ENCODE measurements around the gene SBNO2.

The SBNO2 gene

DNA sequence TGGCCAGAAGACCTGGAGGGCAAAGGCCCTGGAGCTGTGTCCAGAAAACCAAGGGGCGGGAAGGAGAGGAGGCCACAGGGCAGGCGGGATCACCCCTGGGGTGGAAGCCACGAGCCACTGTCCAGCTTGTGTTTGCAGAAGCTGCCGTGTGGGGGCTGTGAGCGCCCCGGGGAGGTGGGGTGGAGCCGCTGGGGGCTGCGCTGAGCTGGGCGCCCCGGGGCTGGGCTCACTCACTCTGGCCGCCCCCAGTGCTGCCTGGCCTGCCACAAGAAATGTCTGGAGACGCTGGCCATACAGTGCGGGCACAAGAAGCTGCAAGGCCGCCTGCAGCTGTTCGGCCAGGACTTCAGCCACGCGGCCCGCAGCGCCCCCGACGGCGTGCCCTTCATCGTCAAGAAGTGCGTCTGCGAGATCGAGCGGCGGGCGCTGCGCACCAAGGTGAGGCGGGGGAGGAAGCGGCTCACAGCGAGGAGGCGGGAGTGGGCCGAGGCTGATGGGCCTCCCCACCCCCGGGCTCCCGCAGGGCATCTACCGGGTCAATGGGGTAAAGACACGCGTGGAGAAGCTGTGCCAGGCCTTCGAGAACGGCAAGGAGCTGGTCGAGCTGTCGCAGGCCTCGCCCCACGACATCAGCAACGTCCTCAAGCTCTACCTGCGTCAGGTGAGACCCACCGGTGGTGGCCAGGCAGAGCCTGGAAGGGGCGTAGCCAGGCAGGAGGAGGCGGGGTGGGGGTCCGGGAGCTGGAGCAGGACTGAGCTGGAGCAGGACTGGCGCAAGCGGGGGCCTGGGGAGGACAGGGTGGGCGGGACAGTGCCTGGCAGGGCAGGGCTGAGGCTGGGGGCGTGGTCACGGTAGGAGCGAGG lies 92.5 kb downstream of the SBNO2 start:
- TF ChIP-seq, protein P1, sequence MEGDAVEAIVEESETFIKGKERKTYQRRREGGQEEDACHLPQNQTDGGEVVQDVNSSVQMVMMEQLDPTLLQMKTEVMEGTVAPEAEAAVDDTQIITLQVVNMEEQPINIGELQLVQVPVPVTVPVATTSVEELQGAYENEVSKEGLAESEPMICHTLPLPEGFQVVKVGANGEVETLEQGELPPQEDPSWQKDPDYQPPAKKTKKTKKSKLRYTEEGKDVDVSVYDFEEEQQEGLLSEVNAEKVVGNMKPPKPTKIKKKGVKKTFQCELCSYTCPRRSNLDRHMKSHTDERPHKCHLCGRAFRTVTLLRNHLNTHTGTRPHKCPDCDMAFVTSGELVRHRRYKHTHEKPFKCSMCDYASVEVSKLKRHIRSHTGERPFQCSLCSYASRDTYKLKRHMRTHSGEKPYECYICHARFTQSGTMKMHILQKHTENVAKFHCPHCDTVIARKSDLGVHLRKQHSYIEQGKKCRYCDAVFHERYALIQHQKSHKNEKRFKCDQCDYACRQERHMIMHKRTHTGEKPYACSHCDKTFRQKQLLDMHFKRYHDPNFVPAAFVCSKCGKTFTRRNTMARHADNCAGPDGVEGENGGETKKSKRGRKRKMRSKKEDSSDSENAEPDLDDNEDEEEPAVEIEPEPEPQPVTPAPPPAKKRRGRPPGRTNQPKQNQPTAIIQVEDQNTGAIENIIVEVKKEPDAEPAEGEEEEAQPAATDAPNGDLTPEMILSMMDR (IDR thresholded peaks at IDR 0.05; ENCODE audit: extremely low read depth, missing control alignments): no peak
- no peak for DNase-seq (ENCODE audit: low spot score)

DNA sequence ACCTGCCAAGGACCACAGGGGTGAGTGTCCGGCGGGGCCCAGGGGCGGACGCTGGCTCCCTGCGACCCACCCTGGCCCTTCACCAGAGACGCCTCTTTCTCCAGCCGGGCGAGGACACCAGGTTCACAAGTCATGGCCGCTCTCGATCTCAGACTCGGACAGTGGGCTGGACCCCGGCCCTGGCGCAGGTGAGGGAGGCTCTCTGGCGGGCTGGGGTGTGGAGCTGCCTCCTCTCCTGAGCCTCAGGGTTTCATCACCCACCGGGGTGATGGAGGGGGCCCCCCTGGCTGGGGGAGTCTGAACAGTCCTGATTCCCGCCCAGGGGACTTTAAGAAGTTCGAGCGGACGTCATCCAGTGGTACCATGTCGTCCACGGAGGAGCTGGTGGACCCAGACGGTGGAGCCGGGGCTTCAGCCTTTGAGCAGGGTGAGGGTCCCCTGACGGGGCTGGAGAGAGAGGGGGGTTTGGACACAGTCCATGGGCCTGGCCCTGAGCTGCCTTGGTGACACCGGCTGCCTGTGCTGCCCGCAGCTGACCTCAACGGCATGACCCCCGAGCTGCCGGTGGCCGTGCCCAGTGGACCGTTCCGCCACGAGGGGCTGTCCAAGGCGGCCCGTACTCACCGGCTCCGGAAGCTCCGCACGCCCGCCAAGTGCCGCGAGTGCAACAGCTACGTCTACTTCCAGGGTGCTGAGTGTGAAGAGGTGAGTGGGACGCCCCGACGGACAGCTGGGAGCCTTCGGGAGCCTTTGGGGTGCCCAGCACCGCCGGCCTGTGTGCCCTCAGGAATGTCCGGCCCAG lies 93.5 kb downstream of the SBNO2 start:
- DNase-seq (ENCODE audit: low spot score): no peak
- TF ChIP-seq, protein P1 (IDR thresholded peaks at IDR 0.05; ENCODE audit: extremely low read depth, missing control alignments): no peak

DNA sequence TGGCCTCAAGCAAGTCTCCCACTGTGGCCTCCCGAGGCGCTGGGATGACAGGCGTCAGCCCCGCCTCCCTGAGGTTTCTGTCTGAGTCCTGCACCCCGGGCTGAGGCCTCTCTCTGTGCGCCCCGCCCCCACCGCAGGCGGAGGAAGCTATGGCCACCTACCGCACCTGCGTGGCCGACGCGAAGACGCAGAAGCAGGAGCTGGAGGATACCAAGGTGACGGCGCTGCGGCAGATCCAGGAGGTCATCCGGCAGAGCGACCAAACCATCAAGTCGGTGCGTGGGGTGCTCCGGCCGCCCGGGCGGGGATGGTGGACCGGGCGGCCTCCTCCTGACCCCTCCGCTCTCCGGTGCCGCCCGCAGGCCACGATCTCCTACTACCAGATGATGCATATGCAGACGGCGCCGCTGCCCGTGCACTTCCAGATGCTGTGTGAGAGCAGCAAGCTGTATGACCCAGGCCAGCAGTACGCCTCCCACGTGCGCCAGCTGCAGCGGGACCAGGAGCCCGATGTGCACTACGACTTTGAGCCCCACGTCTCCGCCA lies 94.4 kb downstream of the SBNO2 start:
- no peak for DNase-seq (ENCODE audit: low spot score)
- TF ChIP-seq, protein P1 (IDR thresholded peaks at IDR 0.05; ENCODE audit: extremely low read depth, missing control alignments): no peak

DNA sequence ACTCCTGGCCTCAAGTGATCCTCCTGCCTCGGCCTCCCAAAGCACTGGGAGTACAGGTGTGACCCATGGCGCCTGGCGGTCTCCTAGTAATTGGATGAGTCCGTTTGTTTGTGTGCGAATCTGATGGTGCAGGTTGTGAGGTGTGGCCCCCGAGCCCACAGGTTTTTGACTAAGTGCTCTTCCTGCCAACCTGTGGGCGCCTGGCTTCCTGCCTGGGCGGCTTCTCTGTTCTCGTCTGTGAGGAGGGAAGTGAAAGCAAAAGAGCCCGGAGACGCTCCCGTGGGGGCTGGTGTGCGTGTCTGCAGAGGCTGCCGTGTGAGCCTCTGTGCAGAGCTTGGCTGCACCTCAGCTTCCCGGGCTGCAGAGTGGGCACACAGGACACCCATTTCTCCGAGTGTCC lies 97.1 kb downstream of the SBNO2 start:
- TF ChIP-seq, protein P1 (IDR thresholded peaks at IDR 0.05; ENCODE audit: extremely low read depth, missing control alignments): no peak
- peak; percentile 96 for DNase-seq (ENCODE audit: low spot score)

DNA sequence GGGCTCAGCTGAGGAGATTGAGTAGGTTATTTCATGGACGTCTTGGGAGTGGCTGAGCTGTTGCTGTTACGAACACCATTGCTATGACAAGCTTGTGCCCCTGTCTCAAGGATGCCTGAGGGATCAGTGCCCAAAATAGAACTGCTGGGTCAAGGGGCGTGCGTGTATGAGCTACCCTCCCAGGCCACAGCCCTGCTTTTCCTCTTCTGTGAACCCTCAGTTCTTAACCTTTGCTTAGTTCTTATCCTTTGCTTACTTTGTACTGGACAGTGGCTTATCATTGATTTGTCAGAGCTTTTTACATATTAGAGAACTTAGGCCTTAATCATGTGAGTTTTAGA lies 98.1 kb downstream of the SBNO2 start:
- TF ChIP-seq, protein P1 (IDR thresholded peaks at IDR 0.05; ENCODE audit: extremely low read depth, missing control alignments): no peak
- DNase-seq (ENCODE audit: low spot score): no peak

DNA sequence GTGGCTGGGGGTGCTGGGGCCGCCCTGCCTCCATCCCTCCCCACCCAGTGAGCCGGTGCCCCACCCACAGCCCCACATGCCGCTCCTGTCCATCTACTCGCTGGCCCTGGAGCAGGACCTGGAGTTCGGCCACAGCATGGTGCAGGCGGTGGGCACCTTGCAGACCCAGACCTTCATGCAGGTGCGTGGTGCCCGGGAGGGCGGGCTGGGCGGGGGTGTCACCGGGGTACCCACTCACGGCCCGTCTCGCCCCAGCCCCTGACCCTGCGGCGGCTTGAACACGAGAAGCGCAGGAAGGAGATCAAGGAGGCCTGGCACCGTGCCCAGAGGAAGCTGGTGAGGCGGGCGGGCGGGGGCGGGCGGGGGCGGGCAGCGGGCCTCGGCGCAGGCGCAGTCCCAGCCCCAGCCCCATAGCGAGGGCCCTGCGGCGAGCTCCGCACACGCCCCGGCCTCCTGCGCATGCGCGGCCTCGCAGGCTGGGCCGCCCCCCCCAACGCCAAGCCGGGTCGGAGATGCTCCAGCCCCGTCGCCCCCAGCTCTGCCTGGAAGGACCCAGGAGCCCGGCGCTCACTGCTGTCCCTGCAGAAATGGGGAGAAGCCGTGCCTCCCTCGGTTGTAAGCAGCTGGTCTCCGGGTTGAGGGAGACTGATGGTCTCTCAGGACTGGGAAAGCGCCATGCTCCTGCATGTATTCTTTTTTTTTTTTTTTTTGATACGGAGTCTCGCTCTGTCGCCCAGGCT lies 99.4 kb downstream of the SBNO2 start:
- TF ChIP-seq, protein P1 (IDR thresholded peaks at IDR 0.05; ENCODE audit: extremely low read depth, missing control alignments): no peak
- peak; percentile 97 for DNase-seq (ENCODE audit: low spot score)
